ENCODE results near the gene NAT16. TPM values are rescaled to one million over a fixed set of nuclear protein-coding genes. Genes with fewer than 3 reads are reported as not detected.
"Not testable (repeated sequence)": the region's sequence is repeated elsewhere in the genome, so short reads cannot be mapped to it uniquely, and the experiment has no call there.

Gene NAT16
- total and polyA plus RNA-seq, 9 of the 15 experiments (the other 6 are each of a cell fraction or from before 2014, with no cell fraction given), result 0.04 TPM; not detected in 8

GRCh38 chr7:101132626-101133600 is 47.2 kb downstream of the NAT16 start:
- BruUV-seq (replicated peaks); H3K36me3 ChIP-seq (ENCODE audit: control insufficient read depth, insufficient read depth, low read length); FAIRE-seq; ATAC-seq; H3K9me1 ChIP-seq (ENCODE audit: control insufficient read depth, insufficient read depth, low read length); intact Hi-C loops (cut with micrococcal nuclease); H3K27ac ChIP-seq (ENCODE audit: extremely low read depth, low read depth, low read length); DNase-seq (ENCODE audit: extremely low read depth in 1 of 4, low spot score in 3 of 4); in situ Hi-C loops (cut with MboI); H3K9me3 ChIP-seq (replicated peaks; ENCODE audit: control insufficient read depth, insufficient read depth, low read depth, low read length); H3K27me3 ChIP-seq (ENCODE audit: control insufficient read depth in 2 of 2, insufficient read depth in 2 of 2, low read length in 2 of 2); H4K20me1 ChIP-seq (replicated peaks; ENCODE audit: control insufficient read depth, insufficient read depth, low read length); H3K4me2 ChIP-seq (ENCODE audit: insufficient read depth, low read length); H3K79me2 ChIP-seq (ENCODE audit: control insufficient read depth, insufficient read depth, low read length); H3K9ac ChIP-seq (ENCODE audit: insufficient read depth in 1 of 2, low read depth in 2 of 2, low read length in 2 of 2); CTCF ChIA-PET (ENCODE audit: low intra/inter-chr PET ratio); H3K4me3 ChIP-seq: not testable (repeated sequence)
- H3K4me1 ChIP-seq (replicated peaks in 1 of 2; ENCODE audit: control insufficient read depth in 2 of 2, insufficient read depth in 2 of 2, low read length in 2 of 2), result peaks cover 21 to 32% of the 10 kb centered on the region in 2 experiments
- TF ChIP-seq PRDM10 (IDR thresholded peaks at IDR 0.05; ENCODE audit: partially characterized antibody), result peak; percentile 43
- TF ChIP-seq ZNF121 (CRISPR knock-in tag; conservative IDR thresholded peaks at IDR 0.05), result peak; percentile 40
- peak; percentile 17 for TF ChIP-seq RBM25 (IDR thresholded peaks at IDR 0.05; ENCODE audit: low read depth, low read length, severe bottlenecking)
- H2AFZ ChIP-seq (ENCODE audit: low read depth, low read length), result peak overlapping the region; percentile 61; the same call in 1 of the 2 replicates
- WGBS (ENCODE audit: insufficient coverage, low coverage, missing lambda C conversion rate), result 63% methylated on average over 17 of the region's 18 CpGs
- POLR2A ChIA-PET, result interaction anchor here (0.6 to 3.1 kb wide), 5 partner anchors 9 to 59 kb away, joined by 3 to 13 read pairs (median 3); partner anchors contain the start of genes AP1S1 and TRIM56
